Limb (tissue), 2 donors: ENCODE data around the gene FKBP1C.
"Not testable (repeated sequence)": the region's sequence is repeated elsewhere in the genome, so short reads cannot be mapped to it uniquely, and the experiment has no call there.

Experiments
- DNase-seq, 2 donors: peaks; one replicate each; pipeline ENCODE4 v3.0.0-alpha.2; 2016; ENCODE audit errors: extremely low spot score in 2 of 2

Gene FKBP1C

GRCh38 chr6:63211343-63211742, at the start of gene FKBP1C:
TSS of gene FKBP1C (plus strand) at chr6:63211469.
- not testable (repeated sequence) for DNase-seq

- DNase-seq, result not testable (repeated sequence)
Measured at GRCh38 chr6:63164047-63164803, 47.0 kb upstream of the FKBP1C start.

DNA sequence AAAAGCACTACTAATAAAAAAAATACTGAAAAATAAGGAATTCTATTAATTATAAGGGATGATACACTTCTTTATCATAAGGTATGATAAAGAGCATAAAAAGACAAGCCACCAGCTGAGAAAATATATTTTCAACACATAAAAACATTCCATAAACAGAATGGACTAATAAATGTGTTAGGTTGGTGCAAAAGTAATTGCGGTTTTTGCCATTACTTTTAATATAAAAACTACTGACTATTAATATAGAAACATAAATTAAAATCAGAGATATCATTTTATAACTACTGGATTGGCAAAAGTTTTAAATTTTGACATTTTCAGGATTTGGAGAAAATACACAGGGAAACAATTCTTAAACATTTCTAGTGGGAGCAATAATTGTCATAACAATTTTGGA, 37.1 kb upstream of the FKBP1C start:
- no peak for DNase-seq

GRCh38 chr6:63176181-63176580, 35.1 kb upstream of the FKBP1C start:
- DNase-seq, result no peak

GRCh38 chr6:63180367-63180766, 30.9 kb upstream of the FKBP1C start:
- DNase-seq, result no peak

GRCh38 chr6:63186970-63187369, 24.3 kb upstream of the FKBP1C start:
- DNase-seq, result no peak

DNA sequence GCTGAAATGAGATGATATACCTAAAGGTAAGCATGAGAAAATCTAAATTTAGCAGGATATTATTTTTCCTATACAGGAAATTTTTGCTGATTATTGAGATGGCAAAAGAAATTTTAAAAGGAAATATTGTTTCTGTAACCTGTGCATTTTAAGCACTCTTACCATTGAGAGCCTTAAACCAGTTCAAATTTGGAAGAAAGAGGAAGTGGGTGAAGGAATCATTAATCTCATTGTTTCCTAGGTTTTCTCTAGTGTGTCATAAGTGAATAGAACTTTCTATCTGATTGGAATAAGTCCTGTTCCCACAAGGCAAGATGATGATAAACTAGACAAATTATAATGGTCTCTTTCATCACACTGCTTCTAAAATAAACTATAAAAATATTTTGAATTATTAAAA, 22.4 kb upstream of the FKBP1C start:
- DNase-seq, result no peak

GRCh38 chr6:63193324-63193723, 17.9 kb upstream of the FKBP1C start:
- DNase-seq, result no peak

GRCh38 chr6:63197741-63198140, 13.5 kb upstream of the FKBP1C start:
- no peak for DNase-seq

GRCh38 chr6:63213325-63213724, 2.1 kb downstream of the FKBP1C start:
- DNase-seq, result no peak

- DNase-seq, result no peak
Measured at GRCh38 chr6:63214816-63215215, 3.5 kb downstream of the FKBP1C start.

- DNase-seq, result no peak
Measured at GRCh38 chr6:63224179-63224578, 12.9 kb downstream of the FKBP1C start.

- DNase-seq, result not testable (repeated sequence)
Measured at GRCh38 chr6:63225987-63226386, 14.7 kb downstream of the FKBP1C start.

DNA sequence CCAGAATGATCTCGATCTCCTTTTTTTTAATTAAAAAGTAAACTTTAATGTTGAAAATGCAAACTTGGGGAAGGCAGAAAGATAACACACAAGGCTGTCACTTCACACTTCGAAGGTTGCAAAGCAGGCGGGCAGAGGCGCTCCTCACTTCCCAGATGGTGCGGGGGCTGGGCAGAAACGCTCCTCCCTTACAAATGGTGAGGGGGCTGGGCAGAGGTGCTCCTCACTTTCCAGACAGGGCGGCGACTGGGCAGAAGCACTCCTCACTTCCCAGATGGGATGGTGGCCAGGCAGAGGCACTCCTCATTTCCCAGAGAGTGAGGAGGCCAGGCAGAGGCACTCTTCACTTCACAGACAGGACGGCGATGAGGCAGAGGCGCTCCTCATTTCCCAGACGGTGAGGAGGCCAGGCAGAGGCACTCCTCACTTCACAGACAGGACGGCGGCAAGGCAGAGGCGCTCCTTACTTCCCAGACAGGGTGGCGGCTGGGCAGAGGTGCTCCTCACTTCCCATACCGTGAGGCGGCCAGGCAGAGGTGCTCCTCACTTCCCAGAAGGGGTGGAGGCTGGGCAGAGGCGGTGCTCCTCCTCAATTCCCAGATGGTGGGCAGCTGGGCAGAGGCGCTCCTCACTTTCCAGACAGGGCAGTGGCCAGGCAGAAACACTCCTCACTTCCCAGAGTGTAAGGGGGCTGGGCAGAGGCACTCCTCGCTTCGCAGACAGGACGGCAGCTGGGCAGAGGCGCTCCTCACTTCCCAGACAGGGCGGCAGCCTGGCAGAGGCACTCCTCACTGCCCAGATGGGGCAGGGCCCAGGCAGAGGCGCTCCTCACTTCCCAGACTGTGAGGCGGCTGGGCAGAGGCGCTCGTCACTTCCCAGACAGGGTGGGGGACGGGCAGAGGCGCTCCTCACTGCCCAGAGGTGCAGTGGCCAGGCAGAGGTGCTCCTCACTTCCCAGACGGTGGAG, 16.9 kb downstream of the FKBP1C start:
- DNase-seq, result not testable (repeated sequence)

GRCh38 chr6:63230027-63230426, 18.8 kb downstream of the FKBP1C start:
- not testable (repeated sequence) for DNase-seq

DNA sequence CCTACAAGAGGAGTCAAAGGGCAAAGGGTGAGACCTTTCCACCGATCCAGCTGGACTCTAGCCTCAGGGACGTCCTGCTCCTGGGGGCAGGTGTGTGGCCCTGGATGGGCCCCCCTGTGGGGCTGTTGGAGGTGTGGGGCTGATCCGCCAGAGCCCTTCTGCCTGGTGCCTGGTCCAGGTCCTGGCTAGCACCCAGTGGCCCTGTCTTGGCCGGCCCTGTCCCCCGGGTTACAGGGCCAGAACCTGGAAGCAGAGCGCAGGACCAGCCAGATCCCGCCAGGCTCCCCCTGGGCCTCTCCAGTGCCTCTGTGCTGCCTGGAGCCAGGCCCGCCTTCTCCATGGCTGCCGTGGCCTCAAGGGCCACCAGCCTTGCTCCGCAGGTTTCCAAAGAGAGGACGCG, 19.2 kb downstream of the FKBP1C start:
- DNase-seq, result not testable (repeated sequence)

GRCh38 chr6:63236398-63236817, 25.1 kb downstream of the FKBP1C start:
- no peak for DNase-seq

DNA sequence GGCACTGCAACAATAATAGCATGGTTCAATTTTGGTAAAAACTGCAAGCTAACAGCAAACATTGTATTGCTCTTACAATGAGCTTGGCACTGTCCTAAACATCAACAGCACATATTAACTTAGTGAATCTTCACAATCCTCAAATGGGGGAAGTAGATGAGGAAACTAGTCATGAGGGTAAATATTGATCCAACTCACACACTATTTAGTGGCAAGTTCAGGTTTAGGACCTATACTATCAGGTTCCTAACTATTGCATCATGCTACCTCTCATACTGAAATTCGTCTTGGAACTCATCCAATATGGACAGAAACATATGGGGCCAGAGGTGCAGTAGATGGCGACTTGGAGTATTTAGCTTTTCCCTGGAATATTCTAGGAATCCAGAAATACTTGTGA, 34.2 kb downstream of the FKBP1C start:
- no peak for DNase-seq

DNA sequence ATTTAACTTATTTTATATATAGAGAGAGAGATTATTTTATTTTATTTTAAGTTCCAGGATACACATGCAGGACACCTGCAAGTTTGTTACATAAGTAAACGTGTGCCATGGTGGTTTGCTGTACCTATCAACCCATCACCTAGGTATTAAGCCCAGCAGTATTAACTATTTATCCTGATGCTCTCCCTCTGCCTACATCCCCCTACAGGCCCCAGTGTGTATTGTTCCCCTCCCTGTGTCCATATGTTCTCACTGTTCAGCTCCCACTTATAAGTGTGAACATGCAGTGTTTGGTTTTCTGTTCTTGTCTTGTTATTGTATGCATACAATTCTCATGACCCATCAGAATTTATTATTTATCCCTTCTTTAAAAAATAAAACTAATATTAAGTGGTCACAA, 34.6 kb downstream of the FKBP1C start:
- DNase-seq, result no peak

- DNase-seq, result no peak
Measured at GRCh38 chr6:63246581-63246980, 35.3 kb downstream of the FKBP1C start.

DNA sequence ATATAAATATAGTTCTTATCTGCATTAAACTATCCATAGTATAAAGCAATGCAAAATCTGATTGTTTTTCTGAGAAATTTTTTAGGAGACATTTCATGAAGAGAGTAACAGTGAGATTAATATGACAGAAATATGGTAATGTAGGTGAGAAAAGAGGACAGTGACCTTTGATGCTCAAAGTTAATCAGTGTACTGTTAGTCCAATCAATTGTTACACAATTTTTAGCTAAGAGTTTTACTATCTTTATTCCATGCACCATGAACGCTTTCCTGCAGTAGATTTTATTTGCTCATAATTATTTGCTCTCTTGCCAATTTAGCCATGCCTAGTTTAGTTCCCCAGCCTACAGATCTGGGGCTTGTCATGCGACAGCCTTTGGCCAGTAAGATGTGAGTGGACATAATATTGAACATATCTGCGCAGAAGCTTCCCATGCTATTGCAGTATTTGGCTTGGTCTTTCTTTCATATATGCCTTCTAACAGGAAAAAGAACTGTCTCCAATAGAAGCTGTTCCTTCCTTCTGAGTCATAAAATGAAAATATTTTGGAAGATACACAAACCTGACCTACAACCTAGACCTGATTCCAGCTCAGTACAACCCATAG, 38.7 kb downstream of the FKBP1C start:
- DNase-seq, result no peak

- no peak for DNase-seq
Measured at GRCh38 chr6:63259153-63259552, 47.9 kb downstream of the FKBP1C start.
